K562 (cell line): Measurements from ENCODE around the gene TRNAU1AP. TPM values are rescaled to one million over a fixed set of nuclear protein-coding genes. Genes with fewer than 3 reads are reported as not detected.

Experiments
- ETS2 ChIP-seq: IDR thresholded peaks from 2 replicates; pipeline ENCODE4 v1.6.1; 2016; ENCODE audit warnings: borderline replicate concordance, missing genetic modification characterization, mild to moderate bottlenecking, moderate library complexity, missing compliant biosample characterization; ENCODE audit not compliant: poor library complexity, severe bottlenecking
- HMG20B ChIP-seq: fragments of 250-450 bp; sonication (Bioruptor Pico); IDR thresholded peaks from 2 replicates; pipeline ENCODE4 v1.5.0; 2021; ENCODE audit warnings: mild to moderate bottlenecking
- HNRNPK ChIP-seq: fragments of 200-400 bp; formaldehyde crosslinking; IDR thresholded peaks from one replicate; pipeline ENCODE4 v1.6.1; 2018; ENCODE audit warnings: mild to moderate bottlenecking, low read depth, low read length; ENCODE audit not compliant: poor library complexity, severe bottlenecking
- KDM2B ChIP-seq: fragments of 250-450 bp; sonication (Bioruptor Pico); IDR thresholded peaks from 2 replicates; pipeline ENCODE4 v1.8.0; 2021; ENCODE audit warnings: mild to moderate bottlenecking, moderate library complexity
- LCOR ChIP-seq: sonication (generic); formaldehyde crosslinking; IDR thresholded peaks from 2 replicates; pipeline ENCODE4 v1.8.0; 2022; ENCODE audit warnings: mild to moderate bottlenecking, missing genetic modification reagents
- NFRKB ChIP-seq: fragments of 450-650 bp; IDR thresholded peaks from 2 replicates; pipeline ENCODE4 v1.6.1; 2016; ENCODE audit warnings: low read depth
- POLR2B ChIP-seq: fragments of 450-650 bp; IDR thresholded peaks from 2 replicates; pipeline ENCODE4 v1.6.1; 2018; ENCODE audit warnings: low read depth; ENCODE audit not compliant: partially characterized antibody
- RAD21 ChIP-seq, 2 experiments: fragments of 250-450 bp in 1 of 2; fragments of 450-650 bp in 1 of 2; sonication (Bioruptor Pico) in 1 of 2; formaldehyde crosslinking in 1 of 2; IDR thresholded peaks in 1 of 2; conservative IDR thresholded peaks in 1 of 2; 2 replicates each; pipeline versions ENCODE4 v1.4.0 to v1.8.0; 2020 to 2022; ENCODE audit warnings: mild to moderate bottlenecking in 2 of 2, moderate library complexity in 1 of 2
- SMARCA4 ChIP-seq: fragments of 450-650 bp; IDR thresholded peaks from 2 replicates; pipeline ENCODE4 v1.6.1; 2016
- SNRNP70 ChIP-seq: fragments of 200-400 bp; formaldehyde crosslinking; optimal IDR thresholded peaks from 2 replicates; pipeline ENCODE3; 2017; ENCODE audit warnings: low read depth, low read length
- SRSF3 ChIP-seq: fragments of 200-400 bp; formaldehyde crosslinking; IDR thresholded peaks from 2 replicates; pipeline ENCODE4 v1.6.1; 2016; ENCODE audit warnings: mild to moderate bottlenecking, low read length, moderate library complexity; ENCODE audit not compliant: insufficient read depth
- TBL1XR1 ChIP-seq, 2 experiments: IDR thresholded peaks; 2 replicates each; pipeline ENCODE4 v1.6.1; 2012; ENCODE audit warnings: improper control_type of control experiment in 2 of 2, low read length in 2 of 2, mild to moderate bottlenecking in 1 of 2
- TRIM24 ChIP-seq, 2 experiments: fragments of 450-650 bp; IDR thresholded peaks; 2 replicates each; pipeline ENCODE4 v1.6.1; 2016
- ZBTB8A ChIP-seq: fragments of 450-650 bp; IDR thresholded peaks from 2 replicates; pipeline ENCODE4 v1.6.1; 2018; ENCODE audit warnings: mild to moderate bottlenecking, moderate library complexity; ENCODE audit not compliant: partially characterized antibody
- ZKSCAN1 ChIP-seq: fragments of 150-350 bp; IDR thresholded peaks from 2 replicates; pipeline ENCODE4 v1.6.1; 2016; ENCODE audit warnings: low read depth, low read length
- ZNF311 ChIP-seq: fragments of 250-450 bp; sonication (Bioruptor Pico); IDR thresholded peaks from 2 replicates; pipeline ENCODE4 v1.4.0; 2020; ENCODE audit warnings: mild to moderate bottlenecking, moderate library complexity
- ZNF316 ChIP-seq: fragments of 450-650 bp; IDR thresholded peaks from 2 replicates; pipeline ENCODE4 v1.6.1; 2016
- ZNF764 ChIP-seq: fragments of 250-450 bp; sonication (Bioruptor Pico); IDR thresholded peaks from 2 replicates; pipeline ENCODE4 v1.4.0; 2020; ENCODE audit warnings: low read depth, mild to moderate bottlenecking, moderate library complexity
- ZNF79 ChIP-seq: fragments of 250-450 bp; sonication (Bioruptor Pico); IDR thresholded peaks from 2 replicates; pipeline ENCODE4 v1.4.0; 2020; ENCODE audit warnings: low read depth, mild to moderate bottlenecking, moderate library complexity
- polyA plus RNA-seq, 8 experiments: library from polyadenylated mRNA; depleted of rRNA in 4 of 8; stranded (reverse) in 5 of 8; unstranded in 3 of 8; fragments of >200 nt; fragmentation: Nextera tagmentation in 2 of 8; fragmentation: Illumina TruSeq in 1 of 8; extraction: Ambion mirVana in 2 of 8; extraction: Trizol in 1 of 8; gene quantifications; 2 replicates each; pipeline versions ENCODE4 v1.2.1 to v1.2.3, GENCODE V29; 2011 to 2014; ENCODE audit warnings: inconsistent platforms in 1 of 8, missing spikeins in 1 of 8
- total RNA-seq, 7 experiments: library from RNA; depleted of rRNA in 6 of 7; stranded (reverse); fragments of >200 nt in 6 of 7; fragmentation: Illumina TruSeq in 2 of 7; extraction: Trizol in 2 of 7; gene quantifications; 2 replicates each; pipeline versions ENCODE4 v1.2.1 to v1.2.3, GENCODE V29; 2011 to 2021; ENCODE audit warnings: low replicate concordance in 1 of 7
- TF ChIP-seq, protein P1 (sequence below): fragments of 450-650 bp; IDR thresholded peaks from 2 replicates; pipeline ENCODE4 v1.6.1; 2018; ENCODE audit not compliant: partially characterized antibody
- TF ChIP-seq, protein P2 (sequence below): fragments of 250-450 bp; sonication (Bioruptor Pico); IDR thresholded peaks from 2 replicates; pipeline ENCODE4 v1.4.0; 2020; ENCODE audit warnings: mild to moderate bottlenecking, moderate library complexity
- TF ChIP-seq, protein P3 (sequence below): fragments of 250-450 bp; sonication (Bioruptor Pico); IDR thresholded peaks from 2 replicates; pipeline ENCODE4 v1.5.0; 2021; ENCODE audit warnings: mild to moderate bottlenecking, moderate library complexity

The TRNAU1AP gene
- total and polyA plus RNA-seq, 9 of the 15 experiments (the other 6 are each of a cell fraction or from before 2014, with no cell fraction given) = 34.9 to 110 (median 46.3) TPM

DNA sequence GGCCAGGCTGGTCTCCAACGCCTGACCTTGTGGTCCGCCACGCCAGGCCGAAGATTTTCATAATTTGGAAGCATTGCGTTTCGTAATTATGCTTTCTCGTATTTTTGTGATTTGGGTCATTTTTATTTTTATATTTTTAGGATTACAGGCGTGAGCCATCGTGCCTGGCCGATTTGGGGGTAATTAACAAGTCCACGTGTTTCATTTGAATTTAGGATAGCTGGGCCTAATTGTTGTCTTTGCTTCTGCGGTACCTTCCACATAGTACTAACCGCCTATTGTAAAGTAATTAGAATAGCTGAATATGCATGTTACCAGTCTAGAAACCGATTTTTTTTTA is 46.0 kb upstream of the TRNAU1AP start (continued):
- TF ChIP-seq, protein P1, sequence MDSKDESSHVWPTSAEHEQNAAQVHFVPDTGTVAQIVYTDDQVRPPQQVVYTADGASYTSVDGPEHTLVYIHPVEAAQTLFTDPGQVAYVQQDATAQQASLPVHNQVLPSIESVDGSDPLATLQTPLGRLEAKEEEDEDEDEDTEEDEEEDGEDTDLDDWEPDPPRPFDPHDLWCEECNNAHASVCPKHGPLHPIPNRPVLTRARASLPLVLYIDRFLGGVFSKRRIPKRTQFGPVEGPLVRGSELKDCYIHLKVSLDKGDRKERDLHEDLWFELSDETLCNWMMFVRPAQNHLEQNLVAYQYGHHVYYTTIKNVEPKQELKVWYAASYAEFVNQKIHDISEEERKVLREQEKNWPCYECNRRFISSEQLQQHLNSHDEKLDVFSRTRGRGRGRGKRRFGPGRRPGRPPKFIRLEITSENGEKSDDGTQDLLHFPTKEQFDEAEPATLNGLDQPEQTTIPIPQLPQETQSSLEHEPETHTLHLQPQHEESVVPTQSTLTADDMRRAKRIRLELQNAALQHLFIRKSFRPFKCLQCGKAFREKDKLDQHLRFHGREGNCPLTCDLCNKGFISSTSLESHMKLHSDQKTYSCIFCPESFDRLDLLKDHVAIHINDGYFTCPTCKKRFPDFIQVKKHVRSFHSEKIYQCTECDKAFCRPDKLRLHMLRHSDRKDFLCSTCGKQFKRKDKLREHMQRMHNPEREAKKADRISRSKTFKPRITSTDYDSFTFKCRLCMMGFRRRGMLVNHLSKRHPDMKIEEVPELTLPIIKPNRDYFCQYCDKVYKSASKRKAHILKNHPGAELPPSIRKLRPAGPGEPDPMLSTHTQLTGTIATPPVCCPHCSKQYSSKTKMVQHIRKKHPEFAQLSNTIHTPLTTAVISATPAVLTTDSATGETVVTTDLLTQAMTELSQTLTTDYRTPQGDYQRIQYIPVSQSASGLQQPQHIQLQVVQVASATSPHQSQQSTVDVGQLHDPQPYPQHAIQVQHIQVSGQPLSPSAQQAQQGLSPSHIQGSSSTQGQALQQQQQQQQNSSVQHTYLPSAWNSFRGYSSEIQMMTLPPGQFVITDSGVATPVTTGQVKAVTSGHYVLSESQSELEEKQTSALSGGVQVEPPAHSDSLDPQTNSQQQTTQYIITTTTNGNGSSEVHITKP = no peak
- TF ChIP-seq, protein P2, sequence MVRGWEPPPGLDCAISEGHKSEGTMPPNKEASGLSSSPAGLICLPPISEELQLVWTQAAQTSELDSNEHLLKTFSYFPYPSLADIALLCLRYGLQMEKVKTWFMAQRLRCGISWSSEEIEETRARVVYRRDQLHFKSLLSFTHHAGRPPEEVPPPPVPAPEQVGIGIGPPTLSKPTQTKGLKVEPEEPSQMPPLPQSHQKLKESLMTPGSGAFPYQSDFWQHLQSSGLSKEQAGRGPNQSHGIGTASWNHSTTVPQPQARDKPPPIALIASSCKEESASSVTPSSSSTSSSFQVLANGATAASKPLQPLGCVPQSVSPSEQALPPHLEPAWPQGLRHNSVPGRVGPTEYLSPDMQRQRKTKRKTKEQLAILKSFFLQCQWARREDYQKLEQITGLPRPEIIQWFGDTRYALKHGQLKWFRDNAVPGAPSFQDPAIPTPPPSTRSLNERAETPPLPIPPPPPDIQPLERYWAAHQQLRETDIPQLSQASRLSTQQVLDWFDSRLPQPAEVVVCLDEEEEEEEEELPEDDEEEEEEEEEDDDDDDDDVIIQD (CRISPR knock-in tag) = no peak
- no peak for TF ChIP-seq ZNF311
- TF ChIP-seq SRSF3 = 0 out of 2 replicates have a peak, but pooled peaks have one; percentile 2
- no peak for TF ChIP-seq ZNF79 (CRISPR knock-in tag)
- no peak; the same call in none of the 2 replicates for TF ChIP-seq LCOR (CRISPR knock-in tag)
- no peak for TF ChIP-seq KDM2B (CRISPR knock-in tag)
- peak; percentile 37; the same call in 1 of the 2 replicates for TF ChIP-seq NFRKB
- TF ChIP-seq POLR2B = peak; percentile 53
- TF ChIP-seq RAD21 (CRISPR knock-in tag; conservative IDR thresholded peaks at IDR 0.05 in 1 of 2, IDR thresholded peaks at IDR 0.05 in 1 of 2) = no peak
- no peak for TF ChIP-seq HNRNPK
- TF ChIP-seq ETS2 (tag) = no peak
- TF ChIP-seq ZNF764 (CRISPR knock-in tag) = no peak
- no peak for TF ChIP-seq SNRNP70
- peak; percentile 52; the same call in 1 of the 2 replicates for TF ChIP-seq ZNF316
- no peak for TF ChIP-seq SMARCA4
- 0 out of 4 replicates have a peak, but pooled peaks of 1 of the 2 experiments have one; percentile 15 for TF ChIP-seq TRIM24 (IDR thresholded peaks at IDR 0.05)
- peak in 1 of 2 experiments; percentile 62; a peak in 1 of 4 replicates for TF ChIP-seq TBL1XR1 (IDR thresholded peaks at IDR 0.05; ENCODE audit: low read length in 2 of 2)
- no peak for TF ChIP-seq HMG20B
- no peak for TF ChIP-seq ZBTB8A
- TF ChIP-seq, protein P3, sequence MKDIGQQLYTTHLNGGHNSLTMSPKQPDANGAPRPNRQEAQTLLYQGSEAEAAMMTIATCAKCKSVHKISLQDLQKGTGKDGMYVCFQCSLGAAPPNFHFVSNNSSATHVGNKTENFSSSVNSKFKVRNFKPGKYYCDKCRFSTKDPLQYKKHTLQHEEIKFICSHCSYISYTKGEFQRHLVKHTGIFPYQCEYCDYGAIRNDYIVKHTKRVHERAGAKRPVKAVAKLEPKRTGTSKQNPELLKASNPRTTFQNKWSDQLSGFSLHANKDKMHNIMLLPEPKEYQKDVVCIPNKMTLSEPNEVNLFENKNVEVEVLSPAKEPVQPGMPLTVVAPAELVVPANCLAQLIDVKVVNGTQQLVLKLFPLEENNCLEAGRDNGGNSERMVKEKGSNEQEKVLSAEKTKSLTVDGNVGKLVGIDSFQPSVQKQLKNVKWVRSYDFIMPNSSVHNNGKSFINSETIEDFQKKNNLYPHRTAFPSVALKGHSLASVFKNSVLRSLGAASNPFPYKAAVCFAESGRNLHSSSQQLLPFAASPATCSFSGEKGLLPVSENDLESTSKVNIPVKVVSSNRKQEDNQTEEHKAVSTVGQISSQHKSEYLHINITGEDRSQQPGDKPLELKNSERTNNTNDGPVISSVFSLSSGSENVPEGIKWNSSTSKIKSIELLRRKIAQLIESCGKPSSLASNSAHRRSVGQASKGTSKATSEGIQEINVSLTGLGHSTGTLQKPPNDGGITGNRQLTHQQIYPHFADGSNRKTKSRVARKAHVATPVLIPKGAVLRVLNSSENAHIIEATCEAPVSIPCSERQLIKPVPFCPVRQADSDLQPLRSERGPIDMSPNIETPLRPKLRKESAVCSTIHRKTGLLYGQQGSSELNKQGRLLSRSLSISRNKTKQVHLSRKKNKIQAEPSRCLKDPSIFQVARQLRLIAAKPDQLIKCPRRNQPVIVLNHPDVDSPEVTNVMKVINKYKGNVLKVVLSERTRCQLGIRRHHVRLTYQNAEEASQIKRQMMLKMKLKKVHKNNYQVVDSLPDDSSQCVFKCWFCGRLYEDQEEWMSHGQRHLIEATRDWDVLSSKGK (CRISPR knock-in tag) = no peak
- no peak for TF ChIP-seq ZKSCAN1
